ENCODE results near the gene ZBP1. TPM values are rescaled to one million over a fixed set of nuclear protein-coding genes. Genes with fewer than 3 reads are reported as not detected.
A peak's percentile ranks its signal among the peaks of the same experiment; 100 is the strongest.

Gene ZBP1
- total RNA-seq, 1 experiment from 2014 or later = 2.9 TPM

GRCh38 chr20:57656821-57657534 lies 36.8 kb upstream of the ZBP1 start:
- CTCF ChIA-PET = interaction anchor here (2.2 kb wide), 1 partner anchor 34 kb away, joined by 6 read pairs; no protein-coding TSS in a partner anchor
- Mint-ChIP-seq H3K9me3 (ENCODE audit: low read depth, unreplicated experiment) (no peaks in the 10 kb centered on the region), H3K4me1 (ENCODE audit: low read depth, unreplicated experiment) (peaks cover 69% of the 10 kb centered on the region), H3K27me3 (ENCODE audit: unreplicated experiment) (no peaks in the 10 kb centered on the region), H3K27ac (ENCODE audit: unreplicated experiment) (peak overlapping the region; percentile 72), H3K36me3 (ENCODE audit: insufficient read depth, unreplicated experiment) (peaks cover 100% of the 10 kb centered on the region), H3K4me3 (ENCODE audit: low read depth, unreplicated experiment) (no peak overlapping the region)
- no peak for TF ChIP-seq CTCF (IDR thresholded peaks at IDR 0.05; ENCODE audit: unreplicated experiment)
- intact Hi-C loops (cut with micrococcal nuclease; ENCODE audit: unreplicated experiment) = no loop called here
- BruUV-seq (replicated peaks) = no TSS peak
- DNase-seq = peak; percentile 2

- intact Hi-C loops (cut with micrococcal nuclease; ENCODE audit: unreplicated experiment) = no loop called here
- peaks cover 64% of the 10 kb centered on the region for H3K4me1 Mint-ChIP-seq (ENCODE audit: low read depth, unreplicated experiment)
- no TSS peak for BruUV-seq (replicated peaks)
These were observed 36.1 kb upstream of the ZBP1 start for GRCh38 chr20:57656252-57656820.

GRCh38 chr20:57655809-57656155 lies 35.6 kb upstream of the ZBP1 start:
- peaks cover 60% of the 10 kb centered on the region for H3K4me1 Mint-ChIP-seq (ENCODE audit: low read depth, unreplicated experiment)
- DNase-seq = no peak
- intact Hi-C loops (cut with micrococcal nuclease; ENCODE audit: unreplicated experiment) = no loop called here

More at GRCh38 chr20:57656252-57656820, 36.1 kb upstream of the ZBP1 start:
- Mint-ChIP-seq H3K36me3 (ENCODE audit: insufficient read depth, unreplicated experiment) (peaks cover 100% of the 10 kb centered on the region), H3K4me3 (ENCODE audit: low read depth, unreplicated experiment) (no peak overlapping the region), H3K9me3 (ENCODE audit: low read depth, unreplicated experiment) (no peaks in the 10 kb centered on the region), H3K27me3 (ENCODE audit: unreplicated experiment) (no peaks in the 10 kb centered on the region), H3K27ac (ENCODE audit: unreplicated experiment) (peak overlapping the region; percentile 95)
- DNase-seq = peak; percentile 2
- no peak for TF ChIP-seq CTCF (IDR thresholded peaks at IDR 0.05; ENCODE audit: unreplicated experiment)
- CTCF ChIA-PET = interaction anchor here (2.2 kb wide), 1 partner anchor 34 kb away, joined by 6 read pairs; no protein-coding TSS in a partner anchor

More at GRCh38 chr20:57655809-57656155, 35.6 kb upstream of the ZBP1 start:
- Mint-ChIP-seq H3K27ac (ENCODE audit: unreplicated experiment) (peak overlapping the region; percentile 95), H3K27me3 (ENCODE audit: unreplicated experiment) (no peaks in the 10 kb centered on the region), H3K36me3 (ENCODE audit: insufficient read depth, unreplicated experiment) (peaks cover 100% of the 10 kb centered on the region), H3K4me3 (ENCODE audit: low read depth, unreplicated experiment) (peak overlapping the region; percentile 12), H3K9me3 (ENCODE audit: low read depth, unreplicated experiment) (no peaks in the 10 kb centered on the region)
- CTCF ChIA-PET = interaction anchor here (2.2 kb wide), 1 partner anchor 33 kb away, joined by 6 read pairs; no protein-coding TSS in a partner anchor
- TF ChIP-seq CTCF (IDR thresholded peaks at IDR 0.05; ENCODE audit: unreplicated experiment) = no peak
- BruUV-seq (replicated peaks) = no TSS peak

Measured in Calu3 (cell line).